ENCODE measurements around the gene CCDC66.
"Not testable (repeated sequence)": the region's sequence is repeated elsewhere in the genome, so short reads cannot be mapped to it uniquely, and the experiment has no call there.

The CCDC66 gene

DNA sequence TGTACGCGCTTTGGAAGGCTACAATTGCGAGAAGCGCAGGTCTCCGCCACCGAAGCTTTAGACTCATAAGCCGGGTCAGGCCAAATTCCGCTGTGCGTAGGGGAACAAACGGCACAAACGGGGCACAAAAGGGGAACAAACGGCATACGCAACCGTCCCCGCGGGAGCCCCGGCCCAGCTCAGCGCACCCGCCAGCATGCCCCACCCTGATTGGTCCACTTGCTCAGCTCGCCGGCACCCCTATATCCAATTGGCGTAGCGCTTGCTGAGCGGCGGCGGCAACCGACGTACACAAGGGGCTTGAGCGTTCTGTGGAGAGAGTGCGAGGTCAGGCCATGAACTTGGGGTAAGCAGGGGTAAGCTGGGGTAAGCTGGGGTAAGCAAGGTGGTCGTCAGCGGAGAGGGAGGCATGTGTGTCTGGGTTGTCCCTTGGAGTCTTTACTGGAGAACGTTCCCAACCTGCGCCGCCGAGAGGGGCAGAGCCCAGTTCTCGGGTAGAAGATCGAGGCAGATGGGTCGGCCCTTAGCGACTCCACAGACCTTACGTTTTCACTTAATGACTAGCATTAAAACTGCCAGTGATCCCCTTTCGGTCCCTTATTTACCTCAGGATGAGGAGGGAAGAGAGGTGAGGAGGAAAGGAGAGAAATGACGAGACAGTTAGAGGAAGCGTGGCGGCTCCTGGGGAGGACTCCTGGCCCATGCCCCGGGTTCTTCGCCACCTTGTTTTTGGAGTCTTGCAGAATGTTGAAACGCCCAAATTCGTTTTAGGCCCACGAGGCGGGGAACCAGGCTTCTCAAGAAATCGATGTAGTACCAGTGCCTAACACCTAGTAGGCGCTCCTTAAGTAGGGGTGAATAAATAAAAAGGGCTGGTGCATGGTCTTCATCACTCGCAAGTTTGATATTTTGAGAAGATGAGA lies at the start of gene CCDC66:
CCDC66 (plus strand) TSS at position 268 of the 923 bp plus-strand sequence; CDS start at position 336, 68 bp downstream.
- H3K27me3 ChIP-seq (ENCODE audit: control insufficient read depth, insufficient read depth, low read length) = no peaks in the 10 kb centered on the region
- H3K36me3 ChIP-seq (ENCODE audit: control insufficient read depth, insufficient read depth, low read length) = no peaks in the 10 kb centered on the region
- peak; percentile 90 for DNase-seq (ENCODE audit: low read depth, low spot score)
- WGBS (ENCODE audit: insufficient coverage, insufficient read length) = no CpG with 5 or more reads among the region's 54 CpGs
- H3K4me3 ChIP-seq (ENCODE audit: low read length) = peak within 1 kb of the TSS; percentile 90
- no peak within 1 kb of the TSS for H3K27ac ChIP-seq (ENCODE audit: low read length)
- no peaks in the 10 kb centered on the region for H3K9me3 ChIP-seq (ENCODE audit: control insufficient read depth, insufficient read depth, low read length)
- no peaks in the 10 kb centered on the region for H3K4me1 ChIP-seq (ENCODE audit: control insufficient read depth, insufficient read depth, low read length)

DNA sequence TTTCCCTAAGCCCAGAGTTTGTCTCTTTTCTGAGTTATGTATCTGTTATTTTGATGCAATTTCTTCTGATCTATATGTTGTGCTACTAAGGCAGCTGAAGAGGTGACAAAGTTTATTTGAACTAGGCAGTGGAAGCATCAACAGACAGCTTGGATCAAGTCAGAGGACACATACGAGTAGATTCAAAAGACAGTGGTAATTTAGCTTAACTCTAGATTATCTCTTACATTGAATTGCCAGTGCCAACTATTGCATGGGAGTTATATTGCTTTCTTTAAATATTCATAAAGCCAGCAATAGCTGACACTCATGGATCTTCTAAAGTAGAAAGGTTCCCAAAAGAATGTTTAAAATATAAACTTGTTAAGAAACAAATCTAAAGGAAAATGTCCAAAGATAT lies 37.3 kb upstream of the CCDC66 start:
- no peaks in the 10 kb centered on the region for H3K27me3 ChIP-seq (ENCODE audit: control insufficient read depth, insufficient read depth, low read length)
- DNase-seq (ENCODE audit: low read depth, low spot score) = no peak
- H3K4me3 ChIP-seq (ENCODE audit: low read length) = no peak overlapping the region
- H3K27ac ChIP-seq (ENCODE audit: low read length) = no peak overlapping the region
- H3K9me3 ChIP-seq (ENCODE audit: control insufficient read depth, insufficient read depth, low read length) = no peaks in the 10 kb centered on the region
- no CpG with 5 or more reads among the region's 1 CpG for WGBS (ENCODE audit: insufficient coverage, insufficient read length)
- no peaks in the 10 kb centered on the region for H3K4me1 ChIP-seq (ENCODE audit: control insufficient read depth, insufficient read depth, low read length)
- no peaks in the 10 kb centered on the region for H3K36me3 ChIP-seq (ENCODE audit: control insufficient read depth, insufficient read depth, low read length)

DNA sequence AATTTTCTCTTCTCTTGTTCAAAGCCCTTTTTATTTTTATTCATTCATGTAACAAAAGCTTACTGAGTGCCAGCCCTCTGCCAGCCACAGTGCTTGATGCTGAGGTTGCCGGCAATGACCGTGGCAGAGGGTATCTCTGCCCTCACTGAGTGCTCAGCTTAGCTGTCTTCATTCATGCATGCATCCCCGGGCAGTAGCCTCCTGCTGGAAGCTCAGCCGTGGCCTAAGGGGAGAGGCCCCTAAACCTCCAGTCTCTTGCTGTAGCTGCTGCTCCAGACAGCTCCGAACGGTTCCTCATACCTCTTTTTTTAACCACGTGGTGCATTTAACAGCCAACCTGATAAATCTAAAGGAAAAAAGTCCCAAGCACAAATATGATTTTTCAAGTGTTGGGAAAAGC lies 34.6 kb upstream of the CCDC66 start:
- no peaks in the 10 kb centered on the region for H3K36me3 ChIP-seq (ENCODE audit: control insufficient read depth, insufficient read depth, low read length)
- no CpG with 5 or more reads among the region's 7 CpGs for WGBS (ENCODE audit: insufficient coverage, insufficient read length)
- no peak for DNase-seq (ENCODE audit: low read depth, low spot score)
- no peak overlapping the region for H3K4me3 ChIP-seq (ENCODE audit: low read length)
- H3K4me1 ChIP-seq (ENCODE audit: control insufficient read depth, insufficient read depth, low read length) = no peaks in the 10 kb centered on the region
- no peak overlapping the region for H3K27ac ChIP-seq (ENCODE audit: low read length)
- H3K9me3 ChIP-seq (ENCODE audit: control insufficient read depth, insufficient read depth, low read length) = no peaks in the 10 kb centered on the region
- H3K27me3 ChIP-seq (ENCODE audit: control insufficient read depth, insufficient read depth, low read length) = no peaks in the 10 kb centered on the region

DNA sequence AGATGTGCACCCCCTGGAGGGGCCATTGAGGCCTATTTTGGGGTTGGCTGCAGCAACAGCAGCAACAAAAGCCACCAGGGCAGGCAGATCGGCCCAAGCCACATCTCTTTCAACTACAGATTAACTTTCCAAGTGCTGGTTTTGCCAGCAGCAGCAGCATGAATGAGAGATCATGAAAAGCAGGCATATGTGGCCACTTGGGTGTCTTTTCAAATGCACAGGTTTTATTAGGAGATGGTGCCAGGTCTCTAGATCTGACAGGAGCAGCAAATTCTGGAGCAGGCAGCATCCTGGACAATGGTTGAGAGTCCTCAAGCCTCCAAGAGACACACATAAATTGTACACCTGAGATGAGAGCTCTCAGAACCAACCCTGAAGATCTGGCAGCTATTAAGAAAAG lies 31.7 kb upstream of the CCDC66 start:
- H3K27me3 ChIP-seq (ENCODE audit: control insufficient read depth, insufficient read depth, low read length) = no peaks in the 10 kb centered on the region
- no peaks in the 10 kb centered on the region for H3K36me3 ChIP-seq (ENCODE audit: control insufficient read depth, insufficient read depth, low read length)
- no CpG with 5 or more reads among the region's 1 CpG for WGBS (ENCODE audit: insufficient coverage, insufficient read length)
- no peak for DNase-seq (ENCODE audit: low read depth, low spot score)
- H3K4me1 ChIP-seq (ENCODE audit: control insufficient read depth, insufficient read depth, low read length) = no peaks in the 10 kb centered on the region
- H3K9me3 ChIP-seq (ENCODE audit: control insufficient read depth, insufficient read depth, low read length) = no peaks in the 10 kb centered on the region
- H3K27ac ChIP-seq (ENCODE audit: low read length) = no peak overlapping the region
- no peak overlapping the region for H3K4me3 ChIP-seq (ENCODE audit: low read length)

- no peak for DNase-seq (ENCODE audit: low read depth, low spot score)
- H3K27me3 ChIP-seq (ENCODE audit: control insufficient read depth, insufficient read depth, low read length) = no peaks in the 10 kb centered on the region
- no CpG with 5 or more reads among the region's 2 CpGs for WGBS (ENCODE audit: insufficient coverage, insufficient read length)
Measured at GRCh38 chr3:56536735-56537134, 20.2 kb upstream of the CCDC66 start.

DNA sequence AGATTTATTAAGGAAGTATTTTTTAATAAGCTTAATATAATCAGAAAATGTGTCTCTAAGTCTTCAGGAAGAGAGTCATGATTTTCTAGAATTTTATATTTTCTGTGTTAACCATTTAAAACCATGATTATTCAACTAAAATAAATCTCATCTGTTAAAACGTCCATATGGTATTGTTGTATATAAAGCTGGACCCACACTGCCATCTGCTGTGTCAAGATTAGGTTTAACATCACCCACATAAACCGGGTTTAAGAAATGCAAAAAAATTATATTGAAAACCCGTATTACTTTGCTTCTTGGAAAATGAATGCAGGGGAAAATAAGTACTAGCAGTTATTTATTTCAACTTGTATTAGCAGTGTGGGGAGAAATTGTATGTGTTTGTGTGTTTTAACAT lies 9.5 kb upstream of the CCDC66 start:
- Histone ChIP-seq H3K27me3 (ENCODE audit: control insufficient read depth, insufficient read depth, low read length) (no peaks in the 10 kb centered on the region), H3K9me3 (ENCODE audit: control insufficient read depth, insufficient read depth, low read length) (no peaks in the 10 kb centered on the region), H3K27ac (ENCODE audit: low read length) (no peak overlapping the region), H3K36me3 (ENCODE audit: control insufficient read depth, insufficient read depth, low read length) (no peaks in the 10 kb centered on the region), H3K4me3 (ENCODE audit: low read length) (no peak overlapping the region), H3K4me1 (ENCODE audit: control insufficient read depth, insufficient read depth, low read length) (no peaks in the 10 kb centered on the region)
- no CpG with 5 or more reads among the region's 3 CpGs for WGBS (ENCODE audit: insufficient coverage, insufficient read length)
- DNase-seq (ENCODE audit: low read depth, low spot score) = no peak

More at GRCh38 chr3:56536735-56537134, 20.2 kb upstream of the CCDC66 start:
- no peaks in the 10 kb centered on the region for H3K4me1 ChIP-seq (ENCODE audit: control insufficient read depth, insufficient read depth, low read length)
- no peaks in the 10 kb centered on the region for H3K9me3 ChIP-seq (ENCODE audit: control insufficient read depth, insufficient read depth, low read length)
- H3K36me3 ChIP-seq (ENCODE audit: control insufficient read depth, insufficient read depth, low read length) = no peaks in the 10 kb centered on the region
- no peak overlapping the region for H3K27ac ChIP-seq (ENCODE audit: low read length)
- H3K4me3 ChIP-seq (ENCODE audit: low read length) = no peak overlapping the region

DNA sequence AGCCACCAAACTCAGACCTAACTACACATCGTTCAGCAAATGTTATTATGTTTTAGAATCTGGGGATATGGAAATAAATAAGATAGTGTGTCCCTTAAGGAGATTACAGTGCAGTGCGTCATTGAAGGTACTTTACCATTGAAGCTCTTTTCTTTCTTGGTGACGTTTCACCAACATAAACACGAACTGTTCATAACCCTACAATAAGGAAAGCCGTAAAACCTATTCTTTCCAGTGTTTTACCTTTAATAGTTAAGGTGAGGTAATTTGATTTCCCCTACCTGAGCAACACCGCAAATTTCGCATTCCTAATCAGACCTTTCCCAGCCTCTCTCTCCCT lies 826 bp downstream of the CCDC66 start:
- no peak for DNase-seq (ENCODE audit: low read depth, low spot score)
- no CpG with 5 or more reads among the region's 7 CpGs for WGBS (ENCODE audit: insufficient coverage, insufficient read length)
- Histone ChIP-seq H3K9me3 (ENCODE audit: control insufficient read depth, insufficient read depth, low read length) (no peaks in the 10 kb centered on the region), H3K27me3 (ENCODE audit: control insufficient read depth, insufficient read depth, low read length) (no peaks in the 10 kb centered on the region), H3K36me3 (ENCODE audit: control insufficient read depth, insufficient read depth, low read length) (no peaks in the 10 kb centered on the region), H3K27ac (ENCODE audit: low read length) (no peak overlapping the region), H3K4me1 (ENCODE audit: control insufficient read depth, insufficient read depth, low read length) (no peaks in the 10 kb centered on the region), H3K4me3 (ENCODE audit: low read length) (peak overlapping the region; percentile 90; the same call in 1 of the 2 replicates)

GRCh38 chr3:56573501-56573900 lies 16.5 kb downstream of the CCDC66 start:
- no peaks in the 10 kb centered on the region; the same call in 1 of the 2 replicates for H3K36me3 ChIP-seq (ENCODE audit: control insufficient read depth, insufficient read depth, low read length)
- no peaks in the 10 kb centered on the region for H3K4me1 ChIP-seq (ENCODE audit: control insufficient read depth, insufficient read depth, low read length)
- no peak for DNase-seq (ENCODE audit: low read depth, low spot score)
- H3K27ac ChIP-seq (ENCODE audit: low read length) = no peak overlapping the region
- no peaks in the 10 kb centered on the region for H3K9me3 ChIP-seq (ENCODE audit: control insufficient read depth, insufficient read depth, low read length)
- H3K4me3 ChIP-seq (ENCODE audit: low read length) = no peak overlapping the region
- no CpG with 5 or more reads among the region's 1 CpG for WGBS (ENCODE audit: insufficient coverage, insufficient read length)
- H3K27me3 ChIP-seq (ENCODE audit: control insufficient read depth, insufficient read depth, low read length) = no peaks in the 10 kb centered on the region

- H3K4me1 ChIP-seq (ENCODE audit: control insufficient read depth, insufficient read depth, low read length); DNase-seq (ENCODE audit: low read depth, low spot score); H3K9me3 ChIP-seq (ENCODE audit: control insufficient read depth, insufficient read depth, low read length); H3K27ac ChIP-seq (ENCODE audit: low read length); H3K4me3 ChIP-seq (ENCODE audit: low read length); H3K27me3 ChIP-seq (ENCODE audit: control insufficient read depth, insufficient read depth, low read length); H3K36me3 ChIP-seq (ENCODE audit: control insufficient read depth, insufficient read depth, low read length): not testable (repeated sequence)
- no CpG with 5 or more reads among the region's 12 CpGs for WGBS (ENCODE audit: insufficient coverage, insufficient read length)
Measured at GRCh38 chr3:56581941-56582340, 25.0 kb downstream of the CCDC66 start.

DNA sequence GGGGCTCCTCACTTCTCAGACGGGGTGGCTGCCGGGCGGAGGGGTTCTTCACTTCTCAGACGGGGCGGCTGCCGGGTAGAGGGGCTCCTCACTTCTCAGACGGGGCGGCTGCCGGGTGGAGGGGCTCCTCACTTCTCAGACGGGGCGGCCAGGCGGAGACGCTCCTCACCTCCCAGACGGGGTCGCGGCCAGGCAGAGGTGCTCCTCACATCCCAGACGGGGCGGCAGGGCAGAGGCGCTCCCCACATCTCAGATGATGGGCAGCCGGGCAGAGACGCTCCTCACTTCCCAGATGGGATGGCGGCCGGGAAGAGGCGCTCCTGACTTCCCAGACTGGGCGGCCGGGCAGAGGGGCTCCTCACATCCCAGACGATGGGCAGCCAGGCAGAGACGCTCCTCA lies 27.3 kb downstream of the CCDC66 start:
- WGBS (ENCODE audit: insufficient coverage, insufficient read length) = no CpG with 5 or more reads among the region's 28 CpGs
- H3K9me3 ChIP-seq (ENCODE audit: control insufficient read depth, insufficient read depth, low read length); H3K36me3 ChIP-seq (ENCODE audit: control insufficient read depth, insufficient read depth, low read length); DNase-seq (ENCODE audit: low read depth, low spot score); H3K27me3 ChIP-seq (ENCODE audit: control insufficient read depth, insufficient read depth, low read length); H3K4me3 ChIP-seq (ENCODE audit: low read length); H3K4me1 ChIP-seq (ENCODE audit: control insufficient read depth, insufficient read depth, low read length); H3K27ac ChIP-seq (ENCODE audit: low read length): not testable (repeated sequence)

DNA sequence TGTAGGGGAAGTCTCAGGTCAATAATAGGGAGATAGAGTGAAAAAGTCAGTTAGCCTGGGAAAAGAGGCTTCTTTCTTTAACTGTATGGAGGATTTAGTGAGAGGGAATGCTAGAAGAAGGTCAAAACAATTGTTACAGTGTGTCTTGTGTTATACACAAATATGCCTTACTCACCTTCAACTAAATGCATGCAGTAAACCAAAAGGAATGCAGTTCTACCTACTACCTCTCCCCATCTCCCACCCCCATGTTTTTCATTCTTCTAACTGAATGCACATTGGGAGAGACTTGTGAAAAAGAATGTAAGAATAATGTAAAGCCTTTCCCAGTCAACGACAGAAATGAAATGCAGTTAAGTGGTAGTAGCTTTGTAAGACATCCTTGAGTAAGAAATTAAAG lies 33.8 kb downstream of the CCDC66 start:
- DNase-seq (ENCODE audit: low read depth, low spot score) = no peak
- WGBS (ENCODE audit: insufficient coverage, insufficient read length) = no CpG with 5 or more reads among the region's 1 CpG
- Histone ChIP-seq H3K4me1 (ENCODE audit: control insufficient read depth, insufficient read depth, low read length) (peaks cover 1% of the 10 kb centered on the region; the same call in 1 of the 2 replicates), H3K27ac (ENCODE audit: low read length) (no peak overlapping the region), H3K36me3 (ENCODE audit: control insufficient read depth, insufficient read depth, low read length) (no peaks in the 10 kb centered on the region), H3K27me3 (ENCODE audit: control insufficient read depth, insufficient read depth, low read length) (no peaks in the 10 kb centered on the region), H3K4me3 (ENCODE audit: low read length) (no peak overlapping the region), H3K9me3 (ENCODE audit: control insufficient read depth, insufficient read depth, low read length) (no peaks in the 10 kb centered on the region)

All from iPS DF 6.9 (cell line).